Activated T-cell treated with anti-CD3 and anti-CD28 coated beads, Interleukin-2, amount 50 U/mL, for 4 hours (primary cell): ENCODE measurements around the gene ARV1. TPM values are rescaled to one million over a fixed set of nuclear protein-coding genes. Genes with fewer than 3 reads are reported as not detected.

ENCODE experiments used
- ATAC-seq, 2 donors: fragments of 200-7000 bp; cut with Tn5 transposase; one replicate each; pipeline ENCODE4 v1.10.0; 2021
- DNase-seq: peaks from one replicate; pipeline ENCODE4 v3.0.0-alpha.2; 2020
- H3K27me3 Mint-ChIP-seq: one replicate; pipeline ENCODE4 v1.8.0; 2021; ENCODE audit warnings: low read depth, mixed read lengths
- H3K36me3 Mint-ChIP-seq: one replicate; pipeline ENCODE4 v1.8.0; 2022; ENCODE audit warnings: mixed read lengths; ENCODE audit not compliant: insufficient read depth
- H3K4me1 Mint-ChIP-seq: one replicate; pipeline ENCODE4 v1.8.0; 2021; ENCODE audit warnings: low read depth, mixed read lengths
- H3K4me3 Mint-ChIP-seq: one replicate; pipeline ENCODE4 v1.8.0; 2021; ENCODE audit warnings: mild to moderate bottlenecking, moderate library complexity, mixed read lengths
- H3K9me3 Mint-ChIP-seq: one replicate; pipeline ENCODE4 v1.8.0; 2021; ENCODE audit warnings: mixed read lengths
- total RNA-seq, 3 donors: library from RNA; stranded (reverse); gene quantifications; one replicate each; pipeline ENCODE4 v1.2.1, GENCODE V29; 2021

The ARV1 gene
- 10 to 100 TPM; 15.9 to 19.3 (median 16.5) TPM for total RNA-seq

- Mint-ChIP-seq H3K4me1 (peaks cover 35% of the 10 kb centered on the region), H3K4me3 (peak within 1 kb of the TSS; percentile 89), H3K27me3 (no peaks in the 10 kb centered on the region), H3K36me3 (peaks cover 5% of the 10 kb centered on the region), H3K9me3 (no peaks in the 10 kb centered on the region)
- ATAC-seq (peak; percentile 98 to 99), DNase-seq (peak; percentile 92)
These were observed at the start of gene ARV1, which contains the start of gene TTC13 for GRCh38 chr1:230978491-230979388. ARV1 (plus strand) TSS chr1:230979094; CDS start chr1:230979106, 12 bp downstream. TTC13 (minus strand) TSS chr1:230978861; CDS start chr1:230978830, 31 bp downstream.

GRCh38 chr1:230930986-230931385 is 47.9 kb upstream of the ARV1 start:
- ATAC-seq (no peak), DNase-seq (no peak)
- H3K4me1 Mint-ChIP-seq, result no peaks in the 10 kb centered on the region
- H3K36me3 Mint-ChIP-seq, result peaks cover 22% of the 10 kb centered on the region
- no peak overlapping the region for H3K4me3 Mint-ChIP-seq
- no peaks in the 10 kb centered on the region for H3K27me3 Mint-ChIP-seq
- no peaks in the 10 kb centered on the region for H3K9me3 Mint-ChIP-seq

GRCh38 chr1:230935852-230936251 is 43.0 kb upstream of the ARV1 start:
- ATAC-seq (no peak), DNase-seq (no peak)
- H3K27me3 Mint-ChIP-seq, result no peaks in the 10 kb centered on the region
- H3K4me1 Mint-ChIP-seq, result peaks cover 7% of the 10 kb centered on the region
- H3K9me3 Mint-ChIP-seq, result no peaks in the 10 kb centered on the region
- H3K36me3 Mint-ChIP-seq, result peaks cover 23% of the 10 kb centered on the region
- H3K4me3 Mint-ChIP-seq, result no peak overlapping the region

GRCh38 chr1:230936475-230936874 is 42.4 kb upstream of the ARV1 start:
- peaks cover 24% of the 10 kb centered on the region for H3K36me3 Mint-ChIP-seq
- no peak overlapping the region for H3K4me3 Mint-ChIP-seq
- no peaks in the 10 kb centered on the region for H3K27me3 Mint-ChIP-seq

GRCh38 chr1:230937371-230937770 is 41.5 kb upstream of the ARV1 start:
- peaks cover 7% of the 10 kb centered on the region for H3K4me1 Mint-ChIP-seq
- peaks cover 24% of the 10 kb centered on the region for H3K36me3 Mint-ChIP-seq
- no peaks in the 10 kb centered on the region for H3K27me3 Mint-ChIP-seq
- no peak for DNase-seq
- no peaks in the 10 kb centered on the region for H3K9me3 Mint-ChIP-seq
- H3K4me3 Mint-ChIP-seq, result no peak overlapping the region
- ATAC-seq, result no peak

More at GRCh38 chr1:230936475-230936874, 42.4 kb upstream of the ARV1 start:
- Mint-ChIP-seq H3K4me1 (peaks cover 7% of the 10 kb centered on the region), H3K9me3 (no peaks in the 10 kb centered on the region)
- no peak for ATAC-seq
- DNase-seq, result no peak

GRCh38 chr1:230938924-230939368 is 39.9 kb upstream of the ARV1 start:
- ATAC-seq (no peak), DNase-seq (no peak)
- Mint-ChIP-seq H3K36me3 (peaks cover 23% of the 10 kb centered on the region), H3K4me3 (no peak overlapping the region), H3K27me3 (no peaks in the 10 kb centered on the region), H3K9me3 (no peaks in the 10 kb centered on the region), H3K4me1 (peaks cover 10% of the 10 kb centered on the region)

- DNase-seq (no peak), ATAC-seq (no peak)
- Mint-ChIP-seq H3K4me1 (peaks cover 10% of the 10 kb centered on the region), H3K9me3 (no peaks in the 10 kb centered on the region), H3K4me3 (no peak overlapping the region), H3K36me3 (peaks cover 27% of the 10 kb centered on the region), H3K27me3 (no peaks in the 10 kb centered on the region)
These were observed 38.9 kb upstream of the ARV1 start for GRCh38 chr1:230939806-230940489.

- Mint-ChIP-seq H3K4me1 (peaks cover 10% of the 10 kb centered on the region), H3K9me3 (no peaks in the 10 kb centered on the region), H3K36me3 (peaks cover 31% of the 10 kb centered on the region), H3K4me3 (no peak overlapping the region), H3K27me3 (no peaks in the 10 kb centered on the region)
- DNase-seq (no peak), ATAC-seq (no peak)
These were observed 38.0 kb upstream of the ARV1 start for GRCh38 chr1:230940848-230941247.

GRCh38 chr1:230943048-230943593 is 35.8 kb upstream of the ARV1 start:
- DNase-seq, result no peak
- no peak for ATAC-seq
- H3K4me3 Mint-ChIP-seq, result no peak overlapping the region
- H3K27me3 Mint-ChIP-seq, result no peaks in the 10 kb centered on the region
- H3K36me3 Mint-ChIP-seq, result peaks cover 25% of the 10 kb centered on the region
- no peaks in the 10 kb centered on the region for H3K9me3 Mint-ChIP-seq
- peaks cover 10% of the 10 kb centered on the region for H3K4me1 Mint-ChIP-seq

GRCh38 chr1:230948301-230948700 is 30.6 kb upstream of the ARV1 start:
- Mint-ChIP-seq H3K4me1 (peaks cover 9% of the 10 kb centered on the region), H3K4me3 (no peak overlapping the region), H3K27me3 (no peaks in the 10 kb centered on the region), H3K36me3 (peaks cover 27% of the 10 kb centered on the region), H3K9me3 (no peaks in the 10 kb centered on the region)
- ATAC-seq, result no peak
- no peak for DNase-seq

GRCh38 chr1:230948903-230949302 is 30.0 kb upstream of the ARV1 start:
- Mint-ChIP-seq H3K4me3 (no peak overlapping the region), H3K27me3 (no peaks in the 10 kb centered on the region), H3K4me1 (peaks cover 9% of the 10 kb centered on the region), H3K36me3 (peaks cover 31% of the 10 kb centered on the region), H3K9me3 (no peaks in the 10 kb centered on the region)
- ATAC-seq (no peak), DNase-seq (no peak)

- H3K27me3 Mint-ChIP-seq, result no peaks in the 10 kb centered on the region
- peaks cover 9% of the 10 kb centered on the region for H3K4me1 Mint-ChIP-seq
- H3K36me3 Mint-ChIP-seq, result peaks cover 23% of the 10 kb centered on the region
- H3K9me3 Mint-ChIP-seq, result no peaks in the 10 kb centered on the region
- DNase-seq (no peak), ATAC-seq (no peak)
- H3K4me3 Mint-ChIP-seq, result no peak overlapping the region
These were observed 28.5 kb upstream of the ARV1 start for GRCh38 chr1:230950404-230950803.

- no peaks in the 10 kb centered on the region for H3K27me3 Mint-ChIP-seq
- H3K4me3 Mint-ChIP-seq, result no peak overlapping the region
- ATAC-seq, result no peak
- H3K36me3 Mint-ChIP-seq, result peaks cover 24% of the 10 kb centered on the region
- H3K4me1 Mint-ChIP-seq, result peaks cover 24% of the 10 kb centered on the region
- H3K9me3 Mint-ChIP-seq, result no peaks in the 10 kb centered on the region
- no peak for DNase-seq
These were observed 21.3 kb upstream of the ARV1 start for GRCh38 chr1:230957580-230957989.

GRCh38 chr1:230958370-230958769 is 20.5 kb upstream of the ARV1 start:
- ATAC-seq, result no peak
- peaks cover 23% of the 10 kb centered on the region for H3K36me3 Mint-ChIP-seq
- H3K4me1 Mint-ChIP-seq, result peaks cover 26% of the 10 kb centered on the region
- H3K27me3 Mint-ChIP-seq, result no peaks in the 10 kb centered on the region
- DNase-seq, result no peak
- H3K4me3 Mint-ChIP-seq, result no peak overlapping the region
- no peaks in the 10 kb centered on the region for H3K9me3 Mint-ChIP-seq
